ENCODE measurements around the gene RAD51B.

The RAD51B gene

GRCh38 chr14:68386950-68387779 lies 567.6 kb downstream of the RAD51B start:
- DNase-seq (ENCODE audit: low spot score) = no peak

- DNase-seq (ENCODE audit: low spot score) = no peak
Measured at GRCh38 chr14:68389943-68390342, 570.4 kb downstream of the RAD51B start.

- DNase-seq (ENCODE audit: low spot score) = no peak
Measured at GRCh38 chr14:68390741-68391140, 571.2 kb downstream of the RAD51B start.

GRCh38 chr14:68391311-68392014 lies 571.9 kb downstream of the RAD51B start:
- DNase-seq (ENCODE audit: low spot score) = no peak

GRCh38 chr14:68392393-68393141 lies 573.0 kb downstream of the RAD51B start:
- DNase-seq (ENCODE audit: low spot score) = no peak

GRCh38 chr14:68393259-68393658 lies 573.7 kb downstream of the RAD51B start:
- DNase-seq (ENCODE audit: low spot score) = no peak

GRCh38 chr14:68394118-68394763 lies 574.7 kb downstream of the RAD51B start:
- DNase-seq (ENCODE audit: low spot score) = no peak

- DNase-seq (ENCODE audit: low spot score) = no peak
Measured at GRCh38 chr14:68394764-68395143, 575.2 kb downstream of the RAD51B start.

GRCh38 chr14:68395604-68396003 lies 576.0 kb downstream of the RAD51B start:
- DNase-seq (ENCODE audit: low spot score) = no peak

- DNase-seq (ENCODE audit: low spot score) = no peak
Measured at GRCh38 chr14:68396461-68396860, 576.9 kb downstream of the RAD51B start.

- no peak for DNase-seq (ENCODE audit: low spot score)
Measured at GRCh38 chr14:68397371-68397811, 577.8 kb downstream of the RAD51B start.

GRCh38 chr14:68397822-68398221 lies 578.2 kb downstream of the RAD51B start:
- DNase-seq (ENCODE audit: low spot score) = no peak

GRCh38 chr14:68398370-68398769 lies 578.8 kb downstream of the RAD51B start:
- DNase-seq (ENCODE audit: low spot score) = no peak

GRCh38 chr14:68399971-68400370 lies 580.4 kb downstream of the RAD51B start:
- no peak for DNase-seq (ENCODE audit: low spot score)

GRCh38 chr14:68401317-68401716 lies 581.7 kb downstream of the RAD51B start:
- no peak for DNase-seq (ENCODE audit: low spot score)

- no peak for DNase-seq (ENCODE audit: low spot score)
Measured at GRCh38 chr14:68401855-68402254, 582.3 kb downstream of the RAD51B start.

GRCh38 chr14:68402525-68403101 lies 583.0 kb downstream of the RAD51B start:
- no peak for DNase-seq (ENCODE audit: low spot score)

- DNase-seq (ENCODE audit: low spot score) = no peak
Measured at GRCh38 chr14:68403191-68404145, 583.9 kb downstream of the RAD51B start.

GRCh38 chr14:68404146-68404527 lies 584.6 kb downstream of the RAD51B start:
- DNase-seq (ENCODE audit: low spot score) = no peak

- no peak for DNase-seq (ENCODE audit: low spot score)
Measured at GRCh38 chr14:68404652-68405183, 585.1 kb downstream of the RAD51B start.
